ENCODE data around the gene DSCAML1.

The DSCAML1 gene

GRCh38 chr11:117710211-117710610, 86.8 kb downstream of the DSCAML1 start:
- Mint-ChIP-seq H3K27me3 (peaks cover 6% of the 10 kb centered on the region), H3K4me3 (no peak overlapping the region), H3K9me3 (no peaks in the 10 kb centered on the region), H3K36me3 (ENCODE audit: low read depth) (no peaks in the 10 kb centered on the region), H3K4me1 (no peaks in the 10 kb centered on the region), H3K27ac (no peak overlapping the region)
- ATAC-seq (no peak), DNase-seq (no peak)

DNA sequence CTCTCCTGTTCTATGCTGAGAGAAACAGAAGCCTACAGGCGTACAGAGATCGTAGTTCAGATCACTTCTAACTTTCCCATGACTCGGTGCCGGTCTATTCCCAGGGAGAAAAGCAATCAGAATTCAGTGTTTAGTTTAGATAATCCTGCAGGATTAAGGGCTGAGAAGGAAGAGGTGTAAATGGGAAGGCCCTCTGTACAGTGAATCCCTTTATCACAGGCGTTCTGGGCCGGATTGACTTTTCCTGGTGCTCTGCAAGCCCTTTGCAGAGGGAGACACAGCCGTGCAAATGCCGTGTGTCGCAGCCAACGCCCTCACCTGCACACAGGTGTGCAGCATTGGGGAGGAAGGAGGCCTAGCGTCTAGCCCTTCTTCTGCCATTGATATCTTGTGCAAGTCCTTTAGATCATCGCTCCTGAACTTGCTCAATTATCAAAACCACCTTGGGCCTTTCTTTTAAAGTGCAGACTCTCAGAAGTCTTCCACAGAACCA, 90.6 kb downstream of the DSCAML1 start:
- Mint-ChIP-seq H3K4me1 (no peaks in the 10 kb centered on the region), H3K9me3 (no peaks in the 10 kb centered on the region)
- no peak for ATAC-seq

DNA sequence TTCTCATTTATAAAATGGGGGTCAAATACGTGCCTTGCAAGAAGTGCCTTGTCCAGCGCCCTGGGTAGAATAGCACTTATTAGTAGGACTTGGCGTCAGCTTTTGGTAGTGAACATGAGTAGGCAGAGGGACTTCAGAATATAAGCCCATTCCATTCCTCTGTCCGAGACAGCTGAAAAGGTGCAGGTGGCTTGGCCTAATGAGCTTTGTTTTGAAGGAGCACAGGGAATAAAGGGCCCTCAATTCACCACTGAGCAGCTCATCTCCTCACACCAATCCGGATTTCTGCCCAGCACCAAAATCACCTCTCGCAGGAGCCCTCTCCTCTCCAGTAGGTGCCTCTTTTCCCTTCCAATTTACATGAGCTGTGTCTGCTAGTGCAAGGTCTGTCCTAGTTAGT, 91.2 kb downstream of the DSCAML1 start:
- DNase-seq = no peak
- ATAC-seq = no peak
- Mint-ChIP-seq H3K4me1 (no peaks in the 10 kb centered on the region), H3K27ac (no peak overlapping the region), H3K36me3 (ENCODE audit: low read depth) (no peaks in the 10 kb centered on the region), H3K9me3 (no peaks in the 10 kb centered on the region), H3K27me3 (no peaks in the 10 kb centered on the region), H3K4me3 (no peak overlapping the region)

More for the DNA sequence above, 90.6 kb downstream of the DSCAML1 start:
- Mint-ChIP-seq H3K36me3 (ENCODE audit: low read depth) (no peaks in the 10 kb centered on the region), H3K4me3 (no peak overlapping the region), H3K27me3 (peaks cover 1% of the 10 kb centered on the region), H3K27ac (no peak overlapping the region)
- no peak for DNase-seq

- peaks cover 2% of the 10 kb centered on the region for H3K27me3 Mint-ChIP-seq
Measured at GRCh38 chr11:117704395-117705100, 92.5 kb downstream of the DSCAML1 start.

GRCh38 chr11:117702946-117703598, 93.9 kb downstream of the DSCAML1 start:
- no peaks in the 10 kb centered on the region for H3K36me3 Mint-ChIP-seq (ENCODE audit: low read depth)
- no peaks in the 10 kb centered on the region for H3K9me3 Mint-ChIP-seq
- no peak overlapping the region for H3K4me3 Mint-ChIP-seq
- no peak overlapping the region for H3K27ac Mint-ChIP-seq
- H3K27me3 Mint-ChIP-seq = peaks cover 5% of the 10 kb centered on the region
- ATAC-seq (no peak), DNase-seq (no peak)
- no peaks in the 10 kb centered on the region for H3K4me1 Mint-ChIP-seq

More at GRCh38 chr11:117704395-117705100, 92.5 kb downstream of the DSCAML1 start:
- Mint-ChIP-seq H3K36me3 (ENCODE audit: low read depth) (no peaks in the 10 kb centered on the region), H3K9me3 (no peaks in the 10 kb centered on the region), H3K4me1 (no peaks in the 10 kb centered on the region), H3K4me3 (no peak overlapping the region), H3K27ac (no peak overlapping the region)
- no peak for DNase-seq
- no peak for ATAC-seq

GRCh38 chr11:117701781-117702180, 95.2 kb downstream of the DSCAML1 start:
- DNase-seq (no peak), ATAC-seq (no peak)
- Mint-ChIP-seq H3K36me3 (ENCODE audit: low read depth) (no peaks in the 10 kb centered on the region), H3K27ac (no peak overlapping the region), H3K4me1 (no peaks in the 10 kb centered on the region), H3K4me3 (no peak overlapping the region), H3K9me3 (no peaks in the 10 kb centered on the region), H3K27me3 (peaks cover 5% of the 10 kb centered on the region)

- Mint-ChIP-seq H3K4me1 (no peaks in the 10 kb centered on the region), H3K4me3 (no peak overlapping the region), H3K27me3 (peaks cover 5% of the 10 kb centered on the region), H3K36me3 (ENCODE audit: low read depth) (no peaks in the 10 kb centered on the region), H3K9me3 (no peaks in the 10 kb centered on the region), H3K27ac (no peak overlapping the region)
- ATAC-seq = no peak
- no peak for DNase-seq
Measured at GRCh38 chr11:117700551-117700950, 96.5 kb downstream of the DSCAML1 start.

- DNase-seq (no peak), ATAC-seq (no peak)
- H3K4me3 Mint-ChIP-seq = no peak overlapping the region
Measured at GRCh38 chr11:117697319-117697718, 99.7 kb downstream of the DSCAML1 start.

DNA sequence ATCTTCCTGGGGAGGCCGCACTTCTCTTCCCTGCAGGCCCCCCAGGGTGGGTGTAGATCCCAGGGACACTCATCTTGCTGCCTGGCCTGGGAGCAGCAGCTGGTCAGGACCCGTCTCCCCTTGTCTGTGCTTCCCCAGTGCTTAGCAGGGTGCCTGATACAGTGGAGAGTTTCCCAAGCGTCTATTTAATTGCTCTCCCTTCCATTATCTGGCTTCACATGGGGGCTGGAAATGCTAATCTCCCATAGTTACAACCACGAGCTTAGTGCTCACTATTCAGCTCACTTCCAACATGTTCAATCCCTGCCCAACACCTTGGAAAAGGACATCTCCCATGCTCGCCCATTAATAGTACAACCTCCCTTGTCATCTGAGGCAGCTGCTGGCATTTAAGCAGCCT, 100.5 kb downstream of the DSCAML1 start:
- no peak for ATAC-seq
- no peak overlapping the region for H3K27ac Mint-ChIP-seq
- H3K4me3 Mint-ChIP-seq = no peak overlapping the region
- H3K36me3 Mint-ChIP-seq (ENCODE audit: low read depth) = no peaks in the 10 kb centered on the region
- H3K27me3 Mint-ChIP-seq = peaks cover 5% of the 10 kb centered on the region
- DNase-seq = no peak
- no peaks in the 10 kb centered on the region for H3K9me3 Mint-ChIP-seq
- no peaks in the 10 kb centered on the region for H3K4me1 Mint-ChIP-seq

More at GRCh38 chr11:117697319-117697718, 99.7 kb downstream of the DSCAML1 start:
- Mint-ChIP-seq H3K4me1 (no peaks in the 10 kb centered on the region), H3K27me3 (peaks cover 5% of the 10 kb centered on the region), H3K9me3 (no peaks in the 10 kb centered on the region), H3K36me3 (ENCODE audit: low read depth) (no peaks in the 10 kb centered on the region), H3K27ac (no peak overlapping the region)

GRCh38 chr11:117693344-117693743, 103.7 kb downstream of the DSCAML1 start:
- Mint-ChIP-seq H3K9me3 (no peaks in the 10 kb centered on the region), H3K4me3 (no peak overlapping the region), H3K36me3 (ENCODE audit: low read depth) (no peaks in the 10 kb centered on the region), H3K27ac (no peak overlapping the region), H3K4me1 (no peaks in the 10 kb centered on the region), H3K27me3 (no peaks in the 10 kb centered on the region)
- no peak for ATAC-seq
- DNase-seq = no peak

DNA sequence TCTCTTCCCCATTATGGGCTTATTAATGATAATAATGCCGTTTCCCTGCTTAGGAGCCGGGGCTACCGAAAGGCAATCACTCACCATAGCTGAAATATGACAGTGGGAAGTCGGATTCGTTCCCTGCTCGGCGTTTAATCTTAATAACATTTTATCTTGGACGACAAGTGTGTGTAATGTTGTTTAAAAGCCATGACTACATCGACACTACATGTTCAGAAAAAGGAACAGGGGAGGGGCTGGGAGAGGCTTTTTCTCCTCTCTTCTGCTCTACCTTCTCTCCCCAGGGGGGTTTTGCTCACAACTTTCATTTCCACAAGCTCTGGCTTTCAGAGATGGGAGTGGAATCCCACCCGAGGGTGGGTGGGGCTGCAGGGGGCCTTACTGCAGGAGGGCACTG, 105.5 kb downstream of the DSCAML1 start:
- H3K9me3 Mint-ChIP-seq = no peaks in the 10 kb centered on the region
- H3K27me3 Mint-ChIP-seq = peaks cover 3% of the 10 kb centered on the region
- no peaks in the 10 kb centered on the region for H3K4me1 Mint-ChIP-seq
- no peak overlapping the region for H3K27ac Mint-ChIP-seq
- DNase-seq (no peak), ATAC-seq (no peak)
- no peak overlapping the region for H3K4me3 Mint-ChIP-seq
- H3K36me3 Mint-ChIP-seq (ENCODE audit: low read depth) = no peaks in the 10 kb centered on the region

GRCh38 chr11:117691218-117691514, 105.8 kb downstream of the DSCAML1 start:
- Mint-ChIP-seq H3K36me3 (ENCODE audit: low read depth) (no peaks in the 10 kb centered on the region), H3K4me3 (no peak overlapping the region), H3K4me1 (no peaks in the 10 kb centered on the region), H3K27me3 (peaks cover 3% of the 10 kb centered on the region), H3K27ac (no peak overlapping the region), H3K9me3 (no peaks in the 10 kb centered on the region)
- no peak for DNase-seq
- no peak for ATAC-seq

GRCh38 chr11:117690484-117691217, 106.4 kb downstream of the DSCAML1 start:
- Mint-ChIP-seq H3K27me3 (peaks cover 3% of the 10 kb centered on the region), H3K36me3 (ENCODE audit: low read depth) (no peaks in the 10 kb centered on the region), H3K4me3 (no peak overlapping the region), H3K4me1 (no peaks in the 10 kb centered on the region), H3K27ac (no peak overlapping the region), H3K9me3 (no peaks in the 10 kb centered on the region)
- DNase-seq (no peak), ATAC-seq (no peak)

GRCh38 chr11:117688255-117688797, 108.7 kb downstream of the DSCAML1 start:
- ATAC-seq = no peak
- Mint-ChIP-seq H3K4me3 (no peak overlapping the region), H3K4me1 (no peaks in the 10 kb centered on the region), H3K9me3 (no peaks in the 10 kb centered on the region), H3K36me3 (ENCODE audit: low read depth) (no peaks in the 10 kb centered on the region), H3K27me3 (peaks cover 7% of the 10 kb centered on the region), H3K27ac (no peak overlapping the region)
- DNase-seq = no peak

DNA sequence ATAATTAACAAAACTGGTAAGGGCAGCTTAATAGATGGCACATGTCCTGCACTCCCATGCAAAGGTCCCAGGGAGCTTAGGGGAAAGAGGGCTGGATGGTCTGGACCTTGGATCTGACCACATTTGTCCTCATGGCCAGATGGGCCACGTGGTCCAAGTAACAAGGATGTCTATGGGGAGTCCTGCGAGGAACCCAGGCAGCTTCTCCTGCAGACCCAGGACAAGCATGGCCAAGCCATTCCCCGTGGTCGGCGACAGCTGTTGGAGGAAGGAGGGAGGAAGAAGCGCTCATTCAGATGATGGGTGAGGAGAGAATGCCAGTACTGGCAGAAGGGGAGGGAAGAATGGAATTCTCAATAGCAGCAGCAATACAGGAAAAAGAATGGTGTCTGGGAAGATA, 109.2 kb downstream of the DSCAML1 start:
- Mint-ChIP-seq H3K27me3 (peaks cover 7% of the 10 kb centered on the region), H3K4me3 (no peak overlapping the region), H3K27ac (no peak overlapping the region), H3K9me3 (no peaks in the 10 kb centered on the region), H3K36me3 (ENCODE audit: low read depth) (no peaks in the 10 kb centered on the region), H3K4me1 (no peaks in the 10 kb centered on the region)
- no peak for DNase-seq
- no peak for ATAC-seq
